ENCODE results near the gene TDRD9.

Gene TDRD9

DNA sequence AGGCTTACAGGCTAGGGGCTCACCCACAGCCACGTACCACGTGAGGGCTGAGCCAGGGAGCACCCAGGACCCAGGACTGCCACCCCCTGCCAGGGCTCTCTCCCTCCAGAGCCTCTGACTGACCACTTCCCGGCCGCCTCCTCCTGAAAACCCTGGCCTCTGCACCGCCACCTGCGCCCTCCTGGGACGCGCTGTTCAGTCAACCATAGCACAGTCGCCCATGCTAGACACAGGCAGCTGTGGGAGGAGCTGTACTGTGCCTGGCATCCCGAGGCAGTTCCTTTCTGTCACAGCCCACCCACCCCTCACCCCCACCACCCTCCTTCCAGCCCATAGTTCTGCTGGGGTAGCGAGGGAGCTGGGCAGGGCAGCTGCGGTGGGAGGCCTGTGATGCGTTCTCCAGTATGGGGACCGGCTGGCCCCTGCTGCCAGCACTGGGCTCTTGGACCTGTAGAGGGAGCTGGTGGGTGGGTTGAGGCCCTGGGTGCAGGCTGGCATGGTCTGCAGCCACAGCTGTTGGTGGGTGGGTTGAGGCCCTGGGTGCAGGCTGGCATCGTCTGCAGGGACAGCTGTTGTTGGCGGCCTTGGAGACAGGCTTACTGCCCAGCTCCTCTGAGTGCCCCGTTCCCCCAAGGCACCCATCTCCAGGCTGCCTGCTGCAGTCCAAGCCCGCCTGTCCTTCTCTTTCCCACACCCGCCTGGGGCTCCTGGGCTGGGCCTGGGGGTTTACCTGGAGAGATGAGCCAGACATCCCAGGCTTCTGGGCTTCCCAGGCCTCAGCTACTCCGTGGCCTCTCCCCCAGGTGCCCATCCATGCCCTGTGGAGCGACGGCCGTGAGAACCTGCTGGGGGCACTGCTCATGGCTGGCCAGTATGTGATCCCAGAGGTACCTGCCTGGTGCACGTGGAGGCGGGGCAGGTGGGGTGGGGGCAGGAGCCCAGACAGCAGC, 168.8 kb downstream of the TDRD9 start:
- no peak overlapping the region for H3K9ac ChIP-seq (ENCODE audit: insufficient read length)
- no peak for DNase-seq (ENCODE audit: low read depth, low spot score)
- H3K9me3 ChIP-seq (ENCODE audit: low read depth, low read length): no peaks in the 10 kb centered on the region
- TF ChIP-seq EZH2 (IDR thresholded peaks at IDR 0.05) (no peak), POLR2AphosphoS5 (IDR thresholded peaks at IDR 0.05; ENCODE audit: borderline replicate concordance, low read depth, low read length) (no peak), FOXP2 (optimal IDR thresholded peaks at IDR 0.05; ENCODE audit: control extremely low read depth, extremely low read length, insufficient read depth) (no peak)
- no peaks in the 10 kb centered on the region for H3K36me3 ChIP-seq (ENCODE audit: insufficient read depth, low read length)
- no peak overlapping the region for H3K27ac ChIP-seq
- H3K4me3 ChIP-seq: no peak overlapping the region

- DNase-seq (ENCODE audit: low read depth, low spot score): no peak
- Histone ChIP-seq H3K36me3 (ENCODE audit: insufficient read depth, low read length) (no peaks in the 10 kb centered on the region), H3K9me3 (ENCODE audit: low read depth, low read length) (no peaks in the 10 kb centered on the region), H3K9ac (ENCODE audit: insufficient read length) (no peak overlapping the region), H3K4me3 (no peak overlapping the region), H3K27ac (no peak overlapping the region)
- no peak for TF ChIP-seq POLR2AphosphoS5 (IDR thresholded peaks at IDR 0.05; ENCODE audit: borderline replicate concordance, low read depth, low read length)
- TF ChIP-seq FOXP2 (optimal IDR thresholded peaks at IDR 0.05; ENCODE audit: control extremely low read depth, extremely low read length, insufficient read depth): no peak
- TF ChIP-seq EZH2 (IDR thresholded peaks at IDR 0.05): no peak
Measured at GRCh38 chr14:104098272-104099095, 170.2 kb downstream of the TDRD9 start.

GRCh38 chr14:104099096-104100041, 171.1 kb downstream of the TDRD9 start:
- no peak overlapping the region for H3K9ac ChIP-seq (ENCODE audit: insufficient read length)
- no peaks in the 10 kb centered on the region for H3K36me3 ChIP-seq (ENCODE audit: insufficient read depth, low read length)
- TF ChIP-seq FOXP2 (optimal IDR thresholded peaks at IDR 0.05; ENCODE audit: control extremely low read depth, extremely low read length, insufficient read depth): no peak
- TF ChIP-seq EZH2 (IDR thresholded peaks at IDR 0.05): no peak
- TF ChIP-seq POLR2AphosphoS5 (IDR thresholded peaks at IDR 0.05; ENCODE audit: borderline replicate concordance, low read depth, low read length): no peak
- DNase-seq (ENCODE audit: low read depth, low spot score): no peak
- H3K27ac ChIP-seq: no peak overlapping the region
- H3K4me3 ChIP-seq: no peak overlapping the region
- H3K9me3 ChIP-seq (ENCODE audit: low read depth, low read length): no peaks in the 10 kb centered on the region

- no peak for DNase-seq (ENCODE audit: low read depth, low spot score)
- H3K27ac ChIP-seq: no peak overlapping the region
Measured at GRCh38 chr14:104100171-104101085, 172.2 kb downstream of the TDRD9 start.

DNA sequence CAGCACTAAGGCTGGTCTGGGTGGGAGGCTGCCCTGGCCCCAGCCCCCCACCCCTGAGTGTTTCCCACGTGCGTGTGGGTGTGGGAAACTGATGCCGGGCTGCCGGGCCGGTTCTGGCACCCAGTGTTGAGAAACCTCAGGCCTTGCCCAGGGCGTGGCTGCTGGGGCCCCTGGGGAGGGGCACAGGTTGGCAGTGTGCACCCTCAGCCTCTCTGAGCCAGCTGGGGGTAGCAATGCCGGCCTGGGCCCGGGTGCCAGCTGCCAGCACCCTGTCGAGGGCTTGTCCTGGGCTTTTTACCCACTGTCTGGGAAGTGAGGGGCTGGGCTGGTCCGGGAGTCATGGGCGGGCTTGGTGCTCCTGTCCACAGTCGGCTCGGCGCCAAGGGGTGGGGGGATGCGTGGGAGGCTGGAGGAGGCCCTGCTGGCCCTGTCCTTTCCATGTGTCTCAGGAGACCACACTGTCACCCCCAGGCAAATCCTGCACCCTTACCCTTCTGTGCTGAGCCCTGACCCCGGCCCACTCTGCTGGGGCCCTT, 172.9 kb downstream of the TDRD9 start:
- H3K36me3 ChIP-seq (ENCODE audit: insufficient read depth, low read length): no peaks in the 10 kb centered on the region
- TF ChIP-seq FOXP2 (optimal IDR thresholded peaks at IDR 0.05; ENCODE audit: control extremely low read depth, extremely low read length, insufficient read depth) (no peak), EZH2 (IDR thresholded peaks at IDR 0.05) (no peak), POLR2AphosphoS5 (IDR thresholded peaks at IDR 0.05; ENCODE audit: borderline replicate concordance, low read depth, low read length) (no peak)
- DNase-seq (ENCODE audit: low read depth, low spot score): no peak
- H3K27ac ChIP-seq: no peak overlapping the region
- no peaks in the 10 kb centered on the region for H3K9me3 ChIP-seq (ENCODE audit: low read depth, low read length)
- no peak overlapping the region for H3K9ac ChIP-seq (ENCODE audit: insufficient read length)
- H3K4me3 ChIP-seq: no peak overlapping the region

More at GRCh38 chr14:104100171-104101085, 172.2 kb downstream of the TDRD9 start:
- H3K9me3 ChIP-seq (ENCODE audit: low read depth, low read length): no peaks in the 10 kb centered on the region
- no peaks in the 10 kb centered on the region for H3K36me3 ChIP-seq (ENCODE audit: insufficient read depth, low read length)
- TF ChIP-seq FOXP2 (optimal IDR thresholded peaks at IDR 0.05; ENCODE audit: control extremely low read depth, extremely low read length, insufficient read depth): no peak
- TF ChIP-seq EZH2 (IDR thresholded peaks at IDR 0.05): no peak
- TF ChIP-seq POLR2AphosphoS5 (IDR thresholded peaks at IDR 0.05; ENCODE audit: borderline replicate concordance, low read depth, low read length): no peak
- no peak overlapping the region for H3K4me3 ChIP-seq
- no peak overlapping the region for H3K9ac ChIP-seq (ENCODE audit: insufficient read length)

DNA sequence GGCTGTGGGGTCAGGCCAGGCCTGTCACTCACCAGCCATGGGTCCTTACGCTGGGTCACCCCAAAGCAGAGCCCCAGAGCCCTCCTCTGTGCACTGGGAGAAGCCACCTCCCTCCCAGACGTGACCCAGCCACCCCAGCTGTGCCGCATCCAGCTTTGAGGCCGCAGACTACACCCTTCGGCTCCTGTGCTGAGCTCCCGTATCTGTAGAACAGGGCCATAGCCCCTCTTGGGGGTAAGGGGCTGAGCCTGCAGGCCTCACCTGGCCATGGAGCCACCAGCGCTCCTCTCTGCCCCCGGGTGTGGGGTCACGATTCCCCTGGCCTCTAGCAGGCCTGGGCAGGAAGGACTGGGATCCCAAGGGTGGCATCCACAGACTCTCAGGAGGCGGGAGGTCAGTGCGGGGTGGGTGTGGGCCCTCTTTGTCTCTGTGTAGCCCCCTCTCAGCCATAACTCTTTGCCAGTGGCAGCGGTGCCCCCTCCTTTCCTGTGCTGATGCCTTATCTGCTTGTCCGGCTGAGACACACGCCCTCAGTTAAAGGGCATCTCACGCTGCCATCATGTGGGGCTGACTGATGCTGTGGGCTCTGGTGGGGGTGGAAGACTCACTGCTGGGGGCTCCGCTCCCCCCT, 173.5 kb downstream of the TDRD9 start:
- Histone ChIP-seq H3K36me3 (ENCODE audit: insufficient read depth, low read length) (no peaks in the 10 kb centered on the region), H3K9me3 (ENCODE audit: low read depth, low read length) (no peaks in the 10 kb centered on the region), H3K9ac (ENCODE audit: insufficient read length) (no peak overlapping the region), H3K27ac (no peak overlapping the region), H3K4me3 (no peak overlapping the region)
- TF ChIP-seq FOXP2 (optimal IDR thresholded peaks at IDR 0.05; ENCODE audit: control extremely low read depth, extremely low read length, insufficient read depth): no peak
- TF ChIP-seq EZH2 (IDR thresholded peaks at IDR 0.05): no peak
- TF ChIP-seq POLR2AphosphoS5 (IDR thresholded peaks at IDR 0.05; ENCODE audit: borderline replicate concordance, low read depth, low read length): no peak
- DNase-seq (ENCODE audit: low read depth, low spot score): no peak
